Transverse colon (tissue), 4 donors: ENCODE data around the gene ERCC5. TPM values are rescaled to one million over a fixed set of nuclear protein-coding genes. Genes with fewer than 3 reads are reported as not detected.

Experiments used
- DNase-seq: peaks from one replicate; pipeline ENCODE4 v3.0.0-alpha.2; 2019
- H3K27ac ChIP-seq, 4 donors: fragments of 200-600 bp; sonication (generic); 2 replicates each; pipeline ENCODE4 v1.5.1; 2016 to 2018; ENCODE audit warnings: inconsistent platforms in 4 of 4
- H3K27me3 ChIP-seq: fragments of 200-600 bp; sonication (generic); 2 replicates; pipeline ENCODE4 v1.5.1; 2017; ENCODE audit warnings: inconsistent platforms
- H3K36me3 ChIP-seq, 4 donors: fragments of 200-600 bp; sonication (generic); 2 replicates each; pipeline ENCODE4 v1.5.1; 2017 to 2019; ENCODE audit warnings: inconsistent platforms in 4 of 4
- H3K4me1 ChIP-seq, 4 donors: fragments of 200-600 bp; sonication (generic); 2 replicates each; pipeline ENCODE4 v1.5.1; 2017 to 2020; ENCODE audit warnings: inconsistent platforms in 4 of 4
- H3K4me3 ChIP-seq, 4 donors: fragments of 200-600 bp; sonication (generic); 1 replicate in 1 of 4; 2 replicates in 3 of 4; pipeline versions ENCODE4 v1.5.1 to v1.6.1; 2017 to 2019; ENCODE audit warnings: inconsistent platforms in 4 of 4
- H3K9me3 ChIP-seq, 2 donors: fragments of 200-600 bp; sonication (generic); 2 replicates each; pipeline ENCODE4 v1.5.1; 2017 to 2019; ENCODE audit warnings: inconsistent platforms in 2 of 2
- EP300 ChIP-seq: sonication (generic); formaldehyde crosslinking; IDR thresholded peaks from one replicate; pipeline ENCODE4 v1.6.1; 2017; ENCODE audit warnings: antibody characterized with exemption, low read depth
- POLR2A ChIP-seq: fragments of 450-650 bp; IDR thresholded peaks from one replicate; pipeline ENCODE4 v1.6.1; 2016; ENCODE audit warnings: antibody characterized with exemption, mild to moderate bottlenecking, moderate library complexity
- POLR2AphosphoS5 ChIP-seq, 3 donors: sonication (generic); formaldehyde crosslinking; IDR thresholded peaks; one replicate each; pipeline ENCODE4 v1.6.1; 2016; ENCODE audit warnings: antibody characterized with exemption in 3 of 3
- WGBS, 2 donors: methylation state at CpG; one replicate each; pipeline ENCODE4 v1.1.5; 2018; ENCODE audit warnings: low coverage in 1 of 2; 5-methylcytosine and 5-hydroxymethylcytosine counted together
- in situ Hi-C, 4 donors: fragments of 200-750 bp; cut with MboI; loops; one replicate each; pipeline versions ENCODE4 v1.15.0 to v1.15.1; 2017; ENCODE audit warnings: low sequenced_read_pairs in 3 of 4, low pct_ligation_motif_present in 1 of 4, low pct_unique_long_range_greater_than_20kb in 1 of 4
- intact Hi-C: fragments of 100-400 bp; cut with DNase I; formaldehyde crosslinking; loops from one replicate; pipeline ENCODE4 v1.15.1; 2023; ENCODE audit warnings: low total_unique reads
- total RNA-seq, 4 donors: library from RNA; depleted of rRNA; stranded (reverse); fragments of >200 nt; gene quantifications; one replicate each; pipeline ENCODE4 v1.1.0, GENCODE V29; 2016
- TF ChIP-seq, protein P1 (sequence below), 5 experiments: fragments of 200-600 bp in 3 of 5; fragments of 450-650 bp in 2 of 5; sonication (generic) in 3 of 5; IDR thresholded peaks; 1 replicate in 2 of 5; 2 replicates in 3 of 5; pipeline ENCODE4 v1.5.1; 2016 to 2017; ENCODE audit warnings: antibody characterized with exemption in 5 of 5, inconsistent platforms in 3 of 5, mild to moderate bottlenecking in 2 of 5, moderate library complexity in 1 of 5

ERCC5 gene
- total RNA-seq, 4 donors from 2014 or later: 64.4 to 116 (median 84.9) TPM

DNA sequence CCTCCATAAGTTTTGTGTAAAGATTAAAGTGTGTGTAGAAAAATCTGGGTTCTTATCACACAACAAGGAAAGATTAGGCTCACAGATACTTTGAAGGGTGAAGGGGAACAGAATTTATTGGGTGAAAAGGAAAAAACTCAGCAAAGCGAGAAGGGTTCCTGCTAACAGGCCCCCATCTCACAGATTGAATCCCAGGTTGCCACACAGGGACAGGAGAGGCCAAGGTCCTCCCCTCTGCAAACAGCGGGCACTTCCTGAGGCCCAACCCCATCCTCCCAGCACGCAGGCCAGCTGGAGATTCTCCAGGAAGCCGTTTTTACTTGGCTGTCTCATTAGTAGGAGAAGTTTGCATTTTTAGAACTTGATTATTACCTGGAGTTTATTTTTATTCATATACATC lies 15.2 kb upstream of the ERCC5 start:
- no peaks in the 10 kb centered on the region for H3K9me3 ChIP-seq
- no peak for TF ChIP-seq POLR2A
- TF ChIP-seq, protein P1, sequence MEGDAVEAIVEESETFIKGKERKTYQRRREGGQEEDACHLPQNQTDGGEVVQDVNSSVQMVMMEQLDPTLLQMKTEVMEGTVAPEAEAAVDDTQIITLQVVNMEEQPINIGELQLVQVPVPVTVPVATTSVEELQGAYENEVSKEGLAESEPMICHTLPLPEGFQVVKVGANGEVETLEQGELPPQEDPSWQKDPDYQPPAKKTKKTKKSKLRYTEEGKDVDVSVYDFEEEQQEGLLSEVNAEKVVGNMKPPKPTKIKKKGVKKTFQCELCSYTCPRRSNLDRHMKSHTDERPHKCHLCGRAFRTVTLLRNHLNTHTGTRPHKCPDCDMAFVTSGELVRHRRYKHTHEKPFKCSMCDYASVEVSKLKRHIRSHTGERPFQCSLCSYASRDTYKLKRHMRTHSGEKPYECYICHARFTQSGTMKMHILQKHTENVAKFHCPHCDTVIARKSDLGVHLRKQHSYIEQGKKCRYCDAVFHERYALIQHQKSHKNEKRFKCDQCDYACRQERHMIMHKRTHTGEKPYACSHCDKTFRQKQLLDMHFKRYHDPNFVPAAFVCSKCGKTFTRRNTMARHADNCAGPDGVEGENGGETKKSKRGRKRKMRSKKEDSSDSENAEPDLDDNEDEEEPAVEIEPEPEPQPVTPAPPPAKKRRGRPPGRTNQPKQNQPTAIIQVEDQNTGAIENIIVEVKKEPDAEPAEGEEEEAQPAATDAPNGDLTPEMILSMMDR (IDR thresholded peaks at IDR 0.05): no peak
- in situ Hi-C loops: no loop called here
- DNase-seq: peak; percentile 67
- H3K27ac ChIP-seq: no peak overlapping the region
- WGBS, 2 donors: 21 to 38% methylated on average over 2 to 4 of the region's 4 CpGs
- H3K36me3 ChIP-seq: peaks cover 0 to 12% (median 4%) of the 10 kb centered on the region in 4 donors
- peaks cover 0 to 8% (median 3%) of the 10 kb centered on the region in 4 donors for H3K4me1 ChIP-seq
- H3K27me3 ChIP-seq: no peaks in the 10 kb centered on the region
- H3K4me3 ChIP-seq: no peak overlapping the region
- intact Hi-C loops: no loop called here

DNA sequence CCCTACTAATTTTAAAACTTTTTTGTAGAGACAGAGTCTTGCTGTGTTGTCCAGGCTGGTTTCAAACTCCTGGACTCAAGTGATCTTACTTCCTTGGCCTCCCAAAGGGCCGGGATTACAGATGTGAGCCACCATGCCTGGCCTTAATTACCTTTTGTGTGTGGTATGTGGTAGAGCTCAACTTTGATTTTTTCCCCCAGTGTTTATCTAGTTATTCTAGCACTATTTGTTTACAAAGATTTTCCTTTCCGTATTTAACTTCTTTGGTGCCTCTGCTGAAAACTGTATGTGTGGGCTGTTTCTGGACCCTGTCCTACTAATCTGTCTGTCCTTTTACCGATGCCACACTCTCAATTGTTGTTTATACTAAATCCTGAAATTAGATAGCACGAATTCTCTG lies 9.4 kb upstream of the ERCC5 start:
- in situ Hi-C loops (no loop called here), intact Hi-C loops (no loop called here)
- Histone ChIP-seq H3K9me3 (no peaks in the 10 kb centered on the region), H3K36me3 (peaks cover 0 to 19% (median 2%) of the 10 kb centered on the region in 4 donors), H3K4me1 (peaks cover 0 to 5% (median 0%) of the 10 kb centered on the region in 4 donors), H3K27me3 (no peaks in the 10 kb centered on the region), H3K4me3 (no peak overlapping the region), H3K27ac (no peak overlapping the region)
- WGBS, 2 donors: 94 to 95% methylated on average over 4 of the region's 4 CpGs
- TF ChIP-seq POLR2AphosphoS5 (IDR thresholded peaks at IDR 0.05) (no peak), EP300 (no peak)
- no peak for DNase-seq

DNA sequence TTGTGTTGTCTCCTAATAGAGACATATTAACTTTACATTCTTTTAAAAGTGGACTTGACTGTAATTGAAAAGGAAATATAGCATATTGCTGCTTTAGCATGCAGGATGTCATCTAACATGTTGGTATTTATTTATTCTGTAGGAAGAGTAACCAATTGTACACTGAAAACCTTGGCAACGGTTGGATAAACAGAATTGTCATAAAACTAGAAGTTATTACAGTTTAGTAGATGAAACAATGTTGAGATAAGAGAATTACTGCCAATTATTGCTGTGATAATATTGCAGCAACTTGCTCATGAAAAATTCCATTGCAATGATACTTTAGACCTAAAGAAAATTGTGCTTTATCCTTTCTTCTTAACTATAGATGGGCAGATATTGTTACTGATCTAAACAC lies 7.6 kb upstream of the ERCC5 start:
- Histone ChIP-seq H3K27me3 (no peaks in the 10 kb centered on the region), H3K9me3 (no peaks in the 10 kb centered on the region), H3K4me1 (peaks cover 0 to 5% (median 0%) of the 10 kb centered on the region in 4 donors), H3K4me3 (no peak overlapping the region), H3K27ac (no peak overlapping the region), H3K36me3 (peaks cover 0 to 19% (median 2%) of the 10 kb centered on the region in 4 donors)
- DNase-seq: no peak
- WGBS, 2 donors: 40 to 42% methylated on average over 1 of the region's 1 CpG
- TF ChIP-seq, protein P1 (IDR thresholded peaks at IDR 0.05): no peak
- TF ChIP-seq EP300 (no peak), POLR2A (no peak), POLR2AphosphoS5 (IDR thresholded peaks at IDR 0.05) (no peak)
- in situ Hi-C loops (no loop called here), intact Hi-C loops (no loop called here)

DNA sequence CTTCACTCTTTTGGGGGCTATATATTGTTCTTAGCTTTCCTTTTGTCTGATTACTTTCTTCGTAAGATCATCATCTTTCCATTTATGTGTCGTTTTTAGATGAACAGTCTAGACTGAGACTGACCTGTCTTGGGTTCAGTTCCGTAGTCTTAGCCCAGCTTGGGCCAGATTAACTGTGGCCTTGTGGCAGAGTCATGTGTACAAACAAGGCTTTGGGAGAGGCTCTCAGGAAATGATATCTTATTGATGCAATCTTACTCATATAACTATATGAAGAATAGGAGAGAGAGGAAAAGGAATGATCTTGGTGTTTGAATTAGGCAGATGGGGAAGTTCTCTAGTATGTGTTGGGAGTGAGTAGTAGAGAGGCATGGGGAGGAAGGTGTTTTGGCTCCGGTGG lies 6.8 kb upstream of the ERCC5 start:
- TF ChIP-seq, protein P1 (IDR thresholded peaks at IDR 0.05): no peak
- TF ChIP-seq EP300: no peak
- TF ChIP-seq POLR2AphosphoS5 (IDR thresholded peaks at IDR 0.05): no peak
- no peak for TF ChIP-seq POLR2A
- intact Hi-C loops: no loop called here
- WGBS, 2 donors: 47 to 67% methylated on average over 3 to 4 of the region's 4 CpGs
- in situ Hi-C loops: no loop called here
- Histone ChIP-seq H3K27ac (no peak overlapping the region), H3K4me3 (no peak overlapping the region), H3K36me3 (peaks cover 0 to 19% (median 2%) of the 10 kb centered on the region in 4 donors), H3K27me3 (no peaks in the 10 kb centered on the region), H3K9me3 (no peaks in the 10 kb centered on the region), H3K4me1 (peaks cover 0 to 5% (median 0%) of the 10 kb centered on the region in 4 donors)
- no peak for DNase-seq

DNA sequence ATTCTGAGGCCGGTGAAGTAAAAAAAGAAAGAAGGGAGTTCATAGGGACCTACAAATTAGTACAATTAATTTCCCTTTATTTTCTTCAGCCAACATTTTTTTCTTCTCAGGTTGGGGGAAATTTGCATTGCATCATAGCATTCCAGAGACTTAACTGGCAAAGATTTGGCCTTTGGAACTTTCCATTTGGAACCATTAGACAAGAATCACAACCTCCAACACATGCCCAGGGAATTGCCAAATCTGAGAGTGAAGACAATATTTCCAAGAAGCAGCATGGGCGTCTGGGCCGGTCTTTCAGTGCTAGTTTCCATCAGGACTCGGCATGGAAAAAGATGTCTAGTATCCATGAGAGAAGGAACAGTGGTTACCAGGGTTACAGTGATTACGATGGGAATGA lies 6.4 kb upstream of the ERCC5 start:
- no peak for DNase-seq
- whole genome bisulfite sequencing, 2 donors: 96 to 98% methylated on average over 5 of the region's 5 CpGs
- Histone ChIP-seq H3K27me3 (no peaks in the 10 kb centered on the region), H3K9me3 (no peaks in the 10 kb centered on the region), H3K4me3 (no peak overlapping the region), H3K4me1 (peaks cover 0 to 5% (median under 1%) of the 10 kb centered on the region in 4 donors), H3K27ac (no peak overlapping the region), H3K36me3 (peaks cover 0 to 19% (median 2%) of the 10 kb centered on the region in 4 donors)
- in situ Hi-C loops: no loop called here
- TF ChIP-seq, protein P1 (IDR thresholded peaks at IDR 0.05): no peak
- TF ChIP-seq POLR2AphosphoS5 (IDR thresholded peaks at IDR 0.05) (no peak), EP300 (no peak), POLR2A (no peak)
- intact Hi-C loops: no loop called here
